B cell (primary cell): ENCODE results near the gene TUBB4B. TPM values are rescaled to one million over a fixed set of nuclear protein-coding genes. Genes with fewer than 3 reads are reported as not detected.

Experiments
- ATAC-seq: fragments of 200-7000 bp; cut with Tn5 transposase; one replicate; pipeline ENCODE4 v1.10.0; 2021; ENCODE audit warnings: low read depth, mild to moderate bottlenecking, moderate number of reproducible peaks, moderate library complexity
- CTCF ChIA-PET: fragments of 350-600 bp; sonication (Branson Sonifier 250); formaldehyde crosslinking; loops from one replicate; lab custom pipeline; 2021; ENCODE audit warnings: antibody characterized with exemption, inconsistent platforms; lab: Charles Lee
- POLR2A ChIA-PET: fragments of 350-600 bp; sonication (Branson Sonifier 250); formaldehyde crosslinking; loops from one replicate; lab custom pipeline; 2021; ENCODE audit warnings: antibody characterized with exemption; lab: Charles Lee
- DNase-seq: peaks from one replicate; pipeline ENCODE4 v3.0.0; 2013
- H2AFZ ChIP-seq: 2 replicates; pipeline ENCODE4 v1.6.1; 2012; ENCODE audit warnings: mild to moderate bottlenecking, low read depth, low read length; ENCODE audit not compliant: insufficient read depth, poor library complexity, severe bottlenecking
- H3K27ac ChIP-seq, 2 donors: 1 replicate in 1 of 2; 2 replicates in 1 of 2; pipeline ENCODE4 v1.5.1; 2012 to 2013; ENCODE audit warnings: low read length in 2 of 2, mild to moderate bottlenecking in 2 of 2, moderate library complexity in 1 of 2
- H3K27me3 ChIP-seq, 4 experiments: fragments of 200-600 bp in 1 of 4; sonication (generic) in 1 of 4; replicated peaks in 1 of 4; 1 replicate in 2 of 4; 2 replicates in 2 of 4; pipeline versions ENCODE4 v1.6.1 to v1.7.0; 2013 to 2016; ENCODE audit warnings: low read length in 3 of 4, mild to moderate bottlenecking in 2 of 4, mixed read lengths in 1 of 4, moderate library complexity in 1 of 4; ENCODE audit not compliant: insufficient read depth in 4 of 4, control insufficient read depth in 3 of 4; ENCODE audit errors: control extremely low read depth in 1 of 4
- H3K36me3 ChIP-seq, 2 experiments: replicated peaks in 1 of 2; 1 replicate in 1 of 2; 2 replicates in 1 of 2; pipeline versions ENCODE4 v1.6.1 to v1.7.1; 2013; ENCODE audit warnings: low read length in 1 of 2; ENCODE audit not compliant: insufficient read depth in 2 of 2, control insufficient read depth in 1 of 2; ENCODE audit errors: control extremely low read depth in 1 of 2, extremely low read depth in 1 of 2
- H3K4me1 ChIP-seq, 2 donors: fragments of 200-600 bp in 1 of 2; sonication (generic) in 1 of 2; 1 replicate in 1 of 2; 2 replicates in 1 of 2; pipeline versions ENCODE4 v1.5.1 to v1.6.1; 2013 to 2017; ENCODE audit warnings: low read length in 2 of 2; ENCODE audit not compliant: control insufficient read depth in 2 of 2, insufficient read depth in 2 of 2
- H3K4me2 ChIP-seq: replicated peaks from 2 replicates; pipeline ENCODE3; 2012; ENCODE audit warnings: mild to moderate bottlenecking, low read depth, low read length; ENCODE audit not compliant: poor library complexity, severe bottlenecking
- H3K4me3 ChIP-seq, 5 experiments: fragments of 200-600 bp in 1 of 5; sonication (generic) in 1 of 5; 1 replicate in 3 of 5; 2 replicates in 2 of 5; pipeline versions ENCODE4 v1.5.1 to v1.7.0; 2011 to 2016; ENCODE audit warnings: low read length in 4 of 5, mild to moderate bottlenecking in 4 of 5, low read depth in 2 of 5, control low read depth in 1 of 5, moderate library complexity in 1 of 5; ENCODE audit not compliant: insufficient read depth in 1 of 5; ENCODE audit errors: control extremely low read depth in 1 of 5, extremely low read depth in 1 of 5
- H3K79me2 ChIP-seq: fragments of 200-600 bp; sonication (generic); one replicate; pipeline ENCODE4 v1.6.0; 2016; ENCODE audit warnings: low read length; ENCODE audit not compliant: control insufficient read depth, insufficient read depth
- H3K9ac ChIP-seq: fragments of 200-600 bp; sonication (generic); 2 replicates; pipeline ENCODE4 v1.6.1; 2017; ENCODE audit warnings: mild to moderate bottlenecking, low read length, moderate library complexity
- H3K9me3 ChIP-seq, 3 donors: one replicate each; pipeline versions ENCODE4 v1.6.1 to v1.7.1; 2013; ENCODE audit warnings: low read length in 2 of 3; ENCODE audit not compliant: control insufficient read depth in 2 of 3, insufficient read depth in 1 of 3; ENCODE audit errors: control extremely low read depth in 1 of 3
- H4K20me1 ChIP-seq: 2 replicates; pipeline ENCODE4 v1.6.0; 2012; ENCODE audit warnings: mild to moderate bottlenecking, low read length; ENCODE audit not compliant: insufficient read depth, control insufficient read depth, poor library complexity, severe bottlenecking
- H3K27ac Mint-ChIP-seq: one replicate; pipeline ENCODE4 v1.8.0; 2021; ENCODE audit warnings: mixed read lengths
- H3K27me3 Mint-ChIP-seq: one replicate; pipeline ENCODE4 v1.8.0; 2021; ENCODE audit warnings: mixed read lengths
- H3K4me1 Mint-ChIP-seq: one replicate; pipeline ENCODE4 v1.8.0; 2021; ENCODE audit warnings: mixed read lengths
- H3K4me3 Mint-ChIP-seq: one replicate; pipeline ENCODE4 v1.8.0; 2021; ENCODE audit warnings: mixed read lengths
- H3K9me3 Mint-ChIP-seq: one replicate; pipeline ENCODE4 v1.8.0; 2022; ENCODE audit warnings: mixed read lengths; ENCODE audit not compliant: insufficient read depth
- EZH2 ChIP-seq: IDR thresholded peaks from 2 replicates; pipeline ENCODE4 v1.6.1; 2012; ENCODE audit warnings: borderline replicate concordance, low read depth, mild to moderate bottlenecking, moderate library complexity, low read length; ENCODE audit not compliant: insufficient read depth, poor library complexity, severe bottlenecking
- WGBS: methylation state at CpG from one replicate; pipeline ENCODE4 v1.1.5; 2013; ENCODE audit warnings: missing lambda C conversion rate; ENCODE audit not compliant: insufficient coverage; 5-methylcytosine and 5-hydroxymethylcytosine counted together
- intact Hi-C: fragments of 100-400 bp; cut with micrococcal nuclease; formaldehyde crosslinking; loops from one replicate; pipeline ENCODE4 v1.10.0; 2022
- polyA plus RNA-seq: library from polyadenylated mRNA; depleted of rRNA; stranded (reverse); fragments of >200 nt; gene quantifications from 2 replicates; pipeline ENCODE4 v1.2.3, GENCODE V29; 2012
- total RNA-seq, 2 donors: library from RNA; stranded (reverse); fragments of 120-200 nt in 1 of 2; gene quantifications; 1 replicate in 1 of 2; 2 replicates in 1 of 2; pipeline versions ENCODE4 v1.2.3 to v1.2.4, GENCODE V29; 2013 to 2022
- TF ChIP-seq, protein P1 (sequence below): fragments of 200-600 bp; IDR thresholded peaks from one replicate; pipeline ENCODE4 v1.8.0; 2022; ENCODE audit warnings: antibody characterized with exemption, mild to moderate bottlenecking

TUBB4B gene
- total and polyA plus RNA-seq, 2 donors (not counting 1 experiment from before 2014, with no cell fraction given): 110 to 261 TPM

GRCh38 chr9:137244486-137245449, 3.7 kb downstream of the TUBB4B start:
- peaks cover 28% of the 10 kb centered on the region for H4K20me1 ChIP-seq
- H3K36me3 ChIP-seq: peaks cover 0 to 20% of the 10 kb centered on the region in 2 experiments
- Mint-ChIP-seq H3K9me3 (no peaks in the 10 kb centered on the region), H3K4me3 (no peak overlapping the region), H3K4me1 (peaks cover 22% of the 10 kb centered on the region), H3K27ac (no peak overlapping the region), H3K27me3 (no peaks in the 10 kb centered on the region)
- no peak overlapping the region for H3K27ac ChIP-seq
- whole genome bisulfite sequencing: 90% methylated on average over 34 of the region's 36 CpGs
- no peak overlapping the region for H3K4me3 ChIP-seq
- H3K4me2 ChIP-seq: no peak overlapping the region
- TF ChIP-seq, protein P1, sequence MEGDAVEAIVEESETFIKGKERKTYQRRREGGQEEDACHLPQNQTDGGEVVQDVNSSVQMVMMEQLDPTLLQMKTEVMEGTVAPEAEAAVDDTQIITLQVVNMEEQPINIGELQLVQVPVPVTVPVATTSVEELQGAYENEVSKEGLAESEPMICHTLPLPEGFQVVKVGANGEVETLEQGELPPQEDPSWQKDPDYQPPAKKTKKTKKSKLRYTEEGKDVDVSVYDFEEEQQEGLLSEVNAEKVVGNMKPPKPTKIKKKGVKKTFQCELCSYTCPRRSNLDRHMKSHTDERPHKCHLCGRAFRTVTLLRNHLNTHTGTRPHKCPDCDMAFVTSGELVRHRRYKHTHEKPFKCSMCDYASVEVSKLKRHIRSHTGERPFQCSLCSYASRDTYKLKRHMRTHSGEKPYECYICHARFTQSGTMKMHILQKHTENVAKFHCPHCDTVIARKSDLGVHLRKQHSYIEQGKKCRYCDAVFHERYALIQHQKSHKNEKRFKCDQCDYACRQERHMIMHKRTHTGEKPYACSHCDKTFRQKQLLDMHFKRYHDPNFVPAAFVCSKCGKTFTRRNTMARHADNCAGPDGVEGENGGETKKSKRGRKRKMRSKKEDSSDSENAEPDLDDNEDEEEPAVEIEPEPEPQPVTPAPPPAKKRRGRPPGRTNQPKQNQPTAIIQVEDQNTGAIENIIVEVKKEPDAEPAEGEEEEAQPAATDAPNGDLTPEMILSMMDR: no peak
- TF ChIP-seq EZH2: no peak
- ATAC-seq (no peak), DNase-seq (no peak)
- no peaks in the 10 kb centered on the region for H3K9me3 ChIP-seq
- H3K27me3 ChIP-seq: no peaks in the 10 kb centered on the region
- ChIA-PET POLR2A (interaction anchor here (0.6 kb wide), 1 partner anchor 203 kb away, joined by 3 read pairs; no protein-coding TSS in a partner anchor), CTCF (interaction anchor here (1.1 kb wide), 1 partner anchor 198 kb away, joined by 3 read pairs; no protein-coding TSS in a partner anchor)
- peaks cover 32% of the 10 kb centered on the region for H3K79me2 ChIP-seq
- no peak overlapping the region for H3K9ac ChIP-seq
- intact Hi-C loops: no loop called here
- H2AFZ ChIP-seq: no peak overlapping the region
- H3K4me1 ChIP-seq: peaks cover 12 to 16% of the 10 kb centered on the region in 2 donors
